Prostate gland (tissue), 2 donors: ENCODE data around the gene BRAT1. TPM values are rescaled to one million over a fixed set of nuclear protein-coding genes. Genes with fewer than 3 reads are reported as not detected.

Source experiments
- DNase-seq: peaks from one replicate; pipeline ENCODE4 v3.0.0-alpha.2; 2019; ENCODE audit warnings: low spot score
- H3K27ac ChIP-seq, 2 donors: fragments of 200-600 bp; sonication (generic); 2 replicates each; pipeline ENCODE4 v1.5.1; 2017 to 2019
- H3K27me3 ChIP-seq: fragments of 200-600 bp; sonication (generic); replicated peaks from 2 replicates; pipeline ENCODE4 v1.5.1; 2019; ENCODE audit not compliant: insufficient read depth
- H3K36me3 ChIP-seq, 2 donors: fragments of 200-600 bp; sonication (generic); 1 replicate in 1 of 2; 2 replicates in 1 of 2; pipeline versions ENCODE4 v1.5.1 to v1.8.1; 2017 to 2019
- H3K4me1 ChIP-seq: fragments of 200-600 bp; sonication (generic); replicated peaks from 2 replicates; pipeline ENCODE4 v1.5.1; 2019
- H3K4me3 ChIP-seq, 2 donors: fragments of 200-600 bp; sonication (generic); 2 replicates each; pipeline ENCODE4 v1.5.1; 2017 to 2019
- H3K9me3 ChIP-seq: fragments of 200-600 bp; sonication (generic); 2 replicates; pipeline ENCODE4 v1.5.1; 2017
- CTCF ChIP-seq, 4 experiments: fragments of 200-600 bp in 2 of 4; fragments of 450-650 bp in 2 of 4; sonication (generic) in 2 of 4; IDR thresholded peaks; 1 replicate in 3 of 4; 2 replicates in 1 of 4; pipeline ENCODE4 v1.5.1; 2016 to 2019; ENCODE audit warnings: antibody characterized with exemption in 4 of 4, mild to moderate bottlenecking in 2 of 4, moderate library complexity in 2 of 4
- POLR2A ChIP-seq: fragments of 450-650 bp; IDR thresholded peaks from one replicate; pipeline ENCODE4 v1.6.1; 2016; ENCODE audit warnings: antibody characterized with exemption, mild to moderate bottlenecking
- POLR2AphosphoS5 ChIP-seq: sonication (generic); formaldehyde crosslinking; IDR thresholded peaks from one replicate; pipeline ENCODE4 v1.6.1; 2017; ENCODE audit warnings: antibody characterized with exemption
- whole genome bisulfite sequencing: methylation state at CpG from one replicate; pipeline ENCODE4 v1.1.5; 2018; 5-methylcytosine and 5-hydroxymethylcytosine counted together
- intact Hi-C: fragments of 100-400 bp; cut with DNase I; formaldehyde crosslinking; loops from one replicate; pipeline ENCODE4 v1.14.2; 2022
- total RNA-seq, 2 donors: library from RNA; depleted of rRNA; stranded (reverse); fragments of >200 nt; gene quantifications; one replicate each; pipeline ENCODE4 v1.1.0, GENCODE V29; 2016

BRAT1 gene
- total RNA-seq, 2 donors from 2014 or later, result 83.9 to 113 TPM

GRCh38 chr7:2596464-2597272 is 41.3 kb upstream of the BRAT1 start:
- no peak for DNase-seq
- H3K4me1 ChIP-seq, result no peaks in the 10 kb centered on the region
- TF ChIP-seq POLR2AphosphoS5, result no peak
- TF ChIP-seq CTCF (IDR thresholded peaks at IDR 0.05), result no peak
- TF ChIP-seq POLR2A, result no peak
- H3K4me3 ChIP-seq, result no peak overlapping the region
- peaks cover 9 to 17% of the 10 kb centered on the region in 2 donors for H3K36me3 ChIP-seq
- 90% methylated on average over 22 of the region's 22 CpGs for WGBS
- H3K9me3 ChIP-seq, result no peaks in the 10 kb centered on the region
- intact Hi-C loops, result no loop called here
- no peaks in the 10 kb centered on the region for H3K27me3 ChIP-seq
- H3K27ac ChIP-seq, result no peak overlapping the region

GRCh38 chr7:2595258-2595860 is 40.0 kb upstream of the BRAT1 start:
- Histone ChIP-seq H3K9me3 (no peaks in the 10 kb centered on the region), H3K27ac (no peak overlapping the region), H3K4me1 (no peaks in the 10 kb centered on the region), H3K36me3 (peaks cover 9 to 17% of the 10 kb centered on the region in 2 donors), H3K27me3 (no peaks in the 10 kb centered on the region), H3K4me3 (no peak overlapping the region)
- WGBS, result 91% methylated on average over 27 of the region's 27 CpGs
- DNase-seq, result no peak
- no peak for TF ChIP-seq POLR2AphosphoS5
- TF ChIP-seq CTCF (IDR thresholded peaks at IDR 0.05), result no peak
- no peak for TF ChIP-seq POLR2A
- intact Hi-C loops, result no loop called here

GRCh38 chr7:2594599-2594998 is 39.3 kb upstream of the BRAT1 start:
- TF ChIP-seq POLR2A, result no peak
- no peak for TF ChIP-seq POLR2AphosphoS5
- TF ChIP-seq CTCF (IDR thresholded peaks at IDR 0.05), result no peak
- Histone ChIP-seq H3K27ac (no peak overlapping the region), H3K4me1 (no peaks in the 10 kb centered on the region), H3K4me3 (no peak overlapping the region), H3K36me3 (peaks cover 9 to 17% of the 10 kb centered on the region in 2 donors), H3K27me3 (no peaks in the 10 kb centered on the region), H3K9me3 (no peaks in the 10 kb centered on the region)
- no peak for DNase-seq
- intact Hi-C loops, result no loop called here
- WGBS, result 90% methylated on average over 10 of the region's 10 CpGs

- intact Hi-C loops, result no loop called here
Observed at GRCh38 chr7:2593036-2593727, 37.9 kb upstream of the BRAT1 start.

More at GRCh38 chr7:2593036-2593727, 37.9 kb upstream of the BRAT1 start:
- WGBS, result 89% methylated on average over 36 of the region's 38 CpGs
- DNase-seq, result no peak
- Histone ChIP-seq H3K27me3 (no peaks in the 10 kb centered on the region), H3K36me3 (peaks cover under 1 to 17% of the 10 kb centered on the region in 2 donors), H3K9me3 (no peaks in the 10 kb centered on the region), H3K4me3 (no peak overlapping the region), H3K27ac (no peak overlapping the region), H3K4me1 (no peaks in the 10 kb centered on the region)
- TF ChIP-seq POLR2A (no peak), CTCF (IDR thresholded peaks at IDR 0.05) (no peak), POLR2AphosphoS5 (no peak)
